ENCODE measurements around the gene RTBDN. TPM values are rescaled to one million over a fixed set of nuclear protein-coding genes. Genes with fewer than 3 reads are reported as not detected.

The RTBDN gene
- total RNA-seq, 1 donor from 2014 or later, result not detected

- TF ChIP-seq, protein P1, sequence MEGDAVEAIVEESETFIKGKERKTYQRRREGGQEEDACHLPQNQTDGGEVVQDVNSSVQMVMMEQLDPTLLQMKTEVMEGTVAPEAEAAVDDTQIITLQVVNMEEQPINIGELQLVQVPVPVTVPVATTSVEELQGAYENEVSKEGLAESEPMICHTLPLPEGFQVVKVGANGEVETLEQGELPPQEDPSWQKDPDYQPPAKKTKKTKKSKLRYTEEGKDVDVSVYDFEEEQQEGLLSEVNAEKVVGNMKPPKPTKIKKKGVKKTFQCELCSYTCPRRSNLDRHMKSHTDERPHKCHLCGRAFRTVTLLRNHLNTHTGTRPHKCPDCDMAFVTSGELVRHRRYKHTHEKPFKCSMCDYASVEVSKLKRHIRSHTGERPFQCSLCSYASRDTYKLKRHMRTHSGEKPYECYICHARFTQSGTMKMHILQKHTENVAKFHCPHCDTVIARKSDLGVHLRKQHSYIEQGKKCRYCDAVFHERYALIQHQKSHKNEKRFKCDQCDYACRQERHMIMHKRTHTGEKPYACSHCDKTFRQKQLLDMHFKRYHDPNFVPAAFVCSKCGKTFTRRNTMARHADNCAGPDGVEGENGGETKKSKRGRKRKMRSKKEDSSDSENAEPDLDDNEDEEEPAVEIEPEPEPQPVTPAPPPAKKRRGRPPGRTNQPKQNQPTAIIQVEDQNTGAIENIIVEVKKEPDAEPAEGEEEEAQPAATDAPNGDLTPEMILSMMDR (conservative IDR thresholded peaks at IDR 0.05), result no peak
- peaks cover 35% of the 10 kb centered on the region for H3K4me1 Mint-ChIP-seq
- H3K4me3 Mint-ChIP-seq, result peak overlapping the region; percentile 83
- no peaks in the 10 kb centered on the region for H3K9me3 Mint-ChIP-seq
- no peak for DNase-seq (ENCODE audit: low read depth, low spot score)
- peaks cover 15% of the 10 kb centered on the region for H3K27me3 Mint-ChIP-seq (ENCODE audit: low read depth)
- peak overlapping the region; percentile 39 for H3K27ac Mint-ChIP-seq (ENCODE audit: unreplicated experiment)
- no peaks in the 10 kb centered on the region for H3K36me3 Mint-ChIP-seq (ENCODE audit: low read depth)
These were observed 45.1 kb downstream of the RTBDN start for GRCh38 chr19:12789098-12789903.

DNA sequence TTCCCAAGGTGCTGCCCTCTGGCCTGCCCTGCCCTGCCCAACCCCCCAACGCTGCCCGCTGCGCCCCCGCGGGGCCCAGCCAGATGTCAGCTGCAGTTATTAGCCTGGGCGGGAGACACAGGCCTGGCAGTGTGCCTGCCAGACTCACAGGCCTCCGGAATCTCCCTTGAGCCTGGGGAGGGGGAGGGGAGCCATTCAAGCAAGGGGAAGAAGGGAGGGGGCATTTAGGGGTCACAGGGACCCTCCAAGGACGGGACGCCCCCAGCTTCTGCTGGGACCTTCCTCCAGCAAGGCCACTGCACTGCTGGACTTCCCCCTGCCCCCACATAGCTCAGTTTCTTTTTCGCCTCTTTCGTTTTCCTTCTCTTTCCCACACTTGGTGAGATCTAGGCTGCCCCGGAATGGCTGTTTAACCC is 45.7 kb downstream of the RTBDN start:
- H3K27ac Mint-ChIP-seq (ENCODE audit: unreplicated experiment), result no peak overlapping the region
- H3K4me3 Mint-ChIP-seq, result peak overlapping the region; percentile 83
- TF ChIP-seq, protein P1 (conservative IDR thresholded peaks at IDR 0.05), result no peak
- no peaks in the 10 kb centered on the region for H3K36me3 Mint-ChIP-seq (ENCODE audit: low read depth)
- DNase-seq (ENCODE audit: low read depth, low spot score), result no peak
- no peaks in the 10 kb centered on the region for H3K9me3 Mint-ChIP-seq
- peaks cover 32% of the 10 kb centered on the region for H3K4me1 Mint-ChIP-seq
- H3K27me3 Mint-ChIP-seq (ENCODE audit: low read depth), result peaks cover 11% of the 10 kb centered on the region

DNA sequence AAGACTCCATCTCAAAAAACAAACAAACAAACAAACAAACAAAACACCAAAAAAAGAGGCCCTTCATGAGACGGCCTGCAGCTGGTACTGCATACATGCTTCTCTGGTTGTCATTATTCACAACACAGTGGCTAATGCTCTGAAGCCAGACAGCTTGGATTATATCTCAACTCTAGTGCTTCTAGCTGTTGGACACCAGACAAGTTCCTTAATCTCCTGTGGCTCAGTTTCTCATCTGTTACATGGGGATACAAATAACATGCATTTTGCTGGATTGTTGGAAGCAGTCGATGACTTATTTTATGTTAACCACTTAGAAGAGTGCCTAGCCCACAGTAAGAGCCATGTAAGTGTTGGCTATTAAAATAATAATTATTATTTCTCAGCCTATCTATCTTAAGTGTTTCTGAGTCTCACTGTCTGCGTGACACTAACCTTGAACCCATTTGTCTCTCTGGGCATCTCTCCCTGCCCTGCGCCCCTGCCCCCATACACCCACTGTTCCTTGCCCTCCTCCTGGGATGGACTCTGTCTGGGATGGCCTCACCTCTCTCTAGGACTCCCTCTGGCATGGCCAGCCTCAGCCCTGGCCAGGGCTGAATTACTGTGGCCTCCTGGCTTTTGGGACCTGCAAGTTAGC is 46.2 kb downstream of the RTBDN start:
- H3K4me1 Mint-ChIP-seq, result peaks cover 33% of the 10 kb centered on the region
- no peak for DNase-seq (ENCODE audit: low read depth, low spot score)
- TF ChIP-seq, protein P1 (conservative IDR thresholded peaks at IDR 0.05), result no peak
- H3K9me3 Mint-ChIP-seq, result no peaks in the 10 kb centered on the region
- peaks cover 11% of the 10 kb centered on the region for H3K27me3 Mint-ChIP-seq (ENCODE audit: low read depth)
- peak overlapping the region; percentile 83 for H3K4me3 Mint-ChIP-seq
- no peak overlapping the region for H3K27ac Mint-ChIP-seq (ENCODE audit: unreplicated experiment)
- H3K36me3 Mint-ChIP-seq (ENCODE audit: low read depth), result no peaks in the 10 kb centered on the region

DNA sequence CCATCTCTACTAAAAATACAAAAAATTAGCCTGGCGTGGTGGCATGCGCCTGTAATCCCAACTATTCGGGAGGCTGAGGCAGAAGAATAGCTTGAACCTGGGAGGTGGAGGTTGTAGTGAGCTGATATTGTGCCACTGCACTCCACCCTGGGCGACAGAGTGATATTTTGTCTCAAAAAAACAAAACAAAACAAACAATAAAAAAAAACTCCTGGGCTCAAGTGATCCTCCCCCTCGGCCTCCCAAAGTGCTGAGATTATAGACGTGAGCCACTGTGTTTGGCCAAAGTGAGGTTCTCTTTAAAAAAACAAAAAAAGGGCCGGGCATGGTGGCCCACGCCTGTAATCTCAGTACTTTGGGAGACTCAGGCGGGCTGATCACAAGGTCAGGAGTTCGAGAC is 46.9 kb downstream of the RTBDN start:
- Mint-ChIP-seq H3K36me3 (ENCODE audit: low read depth) (no peaks in the 10 kb centered on the region), H3K4me3 (no peak overlapping the region), H3K4me1 (peaks cover 32% of the 10 kb centered on the region), H3K27ac (ENCODE audit: unreplicated experiment) (no peak overlapping the region), H3K9me3 (no peaks in the 10 kb centered on the region), H3K27me3 (ENCODE audit: low read depth) (peaks cover 11% of the 10 kb centered on the region)
- TF ChIP-seq, protein P1 (conservative IDR thresholded peaks at IDR 0.05), result no peak
- DNase-seq (ENCODE audit: low read depth, low spot score), result no peak

- Mint-ChIP-seq H3K9me3 (no peaks in the 10 kb centered on the region), H3K4me1 (peaks cover 35% of the 10 kb centered on the region), H3K36me3 (ENCODE audit: low read depth) (no peaks in the 10 kb centered on the region), H3K27ac (ENCODE audit: unreplicated experiment) (no peak overlapping the region), H3K4me3 (peak overlapping the region; percentile 21), H3K27me3 (ENCODE audit: low read depth) (peaks cover 11% of the 10 kb centered on the region)
- TF ChIP-seq, protein P1 (conservative IDR thresholded peaks at IDR 0.05), result no peak
- no peak for DNase-seq (ENCODE audit: low read depth, low spot score)
These were observed 47.4 kb downstream of the RTBDN start for GRCh38 chr19:12786952-12787351.

All from neural crest cell (in vitro differentiated cells).